MM.1S (cell line): Measurements from ENCODE around the gene ALG9.

Experiments used
- CTCF ChIP-seq: fragments of 300-600 bp; sonication (generic); IDR thresholded peaks from 2 replicates; pipeline ENCODE4 v1.5.1; 2016; ENCODE audit warnings: antibody characterized with exemption, low read length, mixed read lengths
- EZH2 ChIP-seq: fragments of 300-600 bp; sonication (generic); optimal IDR thresholded peaks from 2 replicates; pipeline ENCODE3; 2017; ENCODE audit warnings: low read depth, mild to moderate bottlenecking, antibody characterized with exemption, low read length, mixed read lengths
- EZH2phosphoT487 ChIP-seq: fragments of 300-600 bp; sonication (generic); IDR thresholded peaks from 2 replicates; pipeline ENCODE4 v1.6.1; 2018; ENCODE audit warnings: antibody characterized with exemption, low read length

GRCh38 chr11:111917312-111917711, 45.9 kb upstream of the ALG9 start:
- TF ChIP-seq CTCF (no peak), EZH2 (no peak), EZH2phosphoT487 (no peak)
